ENCODE results near the gene DNER.
"Not testable (repeated sequence)": the region's sequence is repeated elsewhere in the genome, so short reads cannot be mapped to it uniquely, and the experiment has no call there.

The DNER gene

GRCh38 chr2:229714736-229715541 is 584 bp upstream of the DNER start:
- peak; percentile 63 for DNase-seq

GRCh38 chr2:229713371-229714079 is 830 bp downstream of the DNER start:
- peak; percentile 31 for DNase-seq

GRCh38 chr2:229712136-229712535 is 2.2 kb downstream of the DNER start:
- DNase-seq, result peak; percentile 8

DNA sequence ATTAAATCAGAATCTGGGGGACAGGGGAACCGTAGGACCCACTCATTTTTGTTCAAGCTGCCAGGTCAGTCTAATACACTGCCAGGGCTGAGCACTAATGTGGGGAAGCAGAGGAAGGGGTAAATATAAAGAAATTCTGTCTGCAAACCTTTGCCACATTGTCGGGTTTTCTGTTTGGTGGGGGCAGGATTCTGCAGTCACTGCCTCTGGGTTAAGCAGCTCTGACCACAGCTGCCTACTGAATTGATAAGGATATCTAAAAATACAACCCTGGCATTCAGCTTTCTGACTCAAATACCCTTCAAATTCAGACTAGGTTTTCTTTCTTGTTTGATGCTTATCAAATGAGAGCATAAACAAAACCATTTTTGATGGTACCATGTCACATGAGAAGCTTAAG is 6.0 kb downstream of the DNER start:
- no peak for DNase-seq

GRCh38 chr2:229703909-229704630 is 10.3 kb downstream of the DNER start:
- no peak for DNase-seq

DNA sequence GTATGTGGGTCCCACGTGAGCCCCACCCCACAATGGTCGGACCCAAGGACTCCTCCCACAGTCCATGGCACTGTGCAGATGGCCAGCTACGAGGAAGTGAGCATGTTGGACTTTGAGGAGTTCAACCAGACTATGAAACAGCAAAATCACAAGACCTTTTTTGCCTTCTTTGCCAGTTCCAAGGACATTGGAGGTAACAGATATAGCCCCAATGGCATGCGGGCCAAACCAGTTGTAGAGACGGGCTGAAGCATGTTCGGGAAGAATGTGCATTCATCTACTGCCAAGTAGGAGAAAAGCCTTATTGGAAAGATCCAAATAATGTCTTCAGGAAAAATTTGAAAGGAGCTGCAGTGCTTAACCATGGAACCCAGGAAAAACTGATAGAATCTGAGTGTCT is 12.6 kb downstream of the DNER start:
- DNase-seq, result no peak

GRCh38 chr2:229701062-229701461 is 13.3 kb downstream of the DNER start:
- no peak for DNase-seq

DNA sequence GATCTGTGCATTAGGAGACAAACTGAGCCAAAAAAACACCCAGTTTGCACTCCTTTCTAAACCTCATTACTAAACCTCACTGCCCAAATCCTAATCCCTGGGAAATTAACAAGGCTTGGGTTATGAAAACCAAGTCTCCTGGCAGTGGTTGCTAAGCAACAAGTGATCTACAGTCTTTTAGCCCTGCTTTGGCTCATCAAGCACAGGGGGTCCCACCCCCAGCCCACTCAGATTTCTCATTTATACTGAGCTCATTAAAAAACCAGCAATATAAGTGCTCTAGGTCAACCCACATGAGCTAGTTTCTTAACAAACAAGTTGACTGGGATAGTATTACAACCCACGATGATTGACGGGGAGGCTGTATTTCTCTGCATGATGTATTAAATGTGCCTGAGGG is 18.4 kb downstream of the DNER start:
- DNase-seq, result no peak

DNA sequence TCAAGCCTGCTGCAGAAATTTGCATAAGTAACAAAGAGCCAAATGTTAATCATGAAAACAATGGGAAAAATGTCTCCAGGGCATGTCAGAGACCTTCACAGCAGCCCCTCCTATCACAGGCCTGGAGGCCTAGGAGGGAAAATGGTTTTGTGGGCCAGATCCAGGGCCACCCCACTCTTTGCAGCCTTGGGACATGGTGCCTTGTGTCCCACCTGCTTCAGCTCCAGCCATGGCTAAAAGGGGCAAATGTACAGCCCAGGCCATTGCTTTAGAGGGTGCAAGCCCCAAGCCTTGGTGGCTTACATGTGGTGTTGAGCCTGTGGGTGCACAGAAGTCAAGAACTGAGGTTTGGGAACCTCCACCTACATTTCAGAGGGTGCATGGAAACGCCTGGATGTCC is 20.5 kb downstream of the DNER start:
- not testable (repeated sequence) for DNase-seq

DNA sequence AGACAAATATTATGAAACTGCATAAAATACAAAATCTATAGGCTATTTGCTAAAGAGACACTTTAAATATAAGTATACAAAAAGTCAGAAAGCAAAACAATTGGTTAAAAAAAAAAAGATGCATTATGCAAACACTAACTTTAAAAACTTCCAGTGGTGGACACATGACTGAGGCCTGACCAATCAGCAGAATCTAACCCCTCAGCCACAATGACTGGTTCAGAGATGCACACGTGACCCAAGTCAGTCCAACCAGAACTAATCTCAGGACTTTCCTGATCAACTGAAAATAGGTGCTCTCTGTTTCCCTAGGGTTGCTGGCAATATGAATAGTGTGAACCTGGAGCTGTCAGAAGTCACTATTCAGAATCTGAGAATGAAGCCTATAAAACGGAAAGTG is 22.7 kb downstream of the DNER start:
- no peak for DNase-seq

DNA sequence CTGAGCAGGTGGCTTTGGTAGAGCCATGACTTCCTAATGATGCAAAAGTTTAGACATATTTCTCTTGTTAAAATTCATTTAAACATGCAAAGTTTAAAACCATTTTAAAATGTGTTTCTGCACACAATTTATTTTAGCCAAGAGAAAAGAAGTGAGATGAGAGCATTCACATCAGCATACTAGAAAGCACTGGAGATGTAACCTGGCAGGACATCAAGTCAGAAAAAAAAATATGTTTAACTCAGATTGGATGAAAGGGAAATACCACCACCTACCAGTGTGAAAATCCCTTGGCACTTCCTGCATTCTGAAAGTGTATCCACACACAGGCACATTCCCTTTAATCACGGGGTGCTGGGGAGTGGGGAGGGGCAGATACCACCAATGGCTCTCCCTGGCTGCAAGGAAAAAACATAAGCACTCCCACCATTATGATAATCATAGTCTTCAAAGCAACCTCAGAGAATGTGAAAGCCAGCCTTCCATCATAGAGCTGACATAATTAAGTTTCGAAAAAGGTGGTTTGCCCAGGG is 25.0 kb downstream of the DNER start:
- no peak for DNase-seq

DNA sequence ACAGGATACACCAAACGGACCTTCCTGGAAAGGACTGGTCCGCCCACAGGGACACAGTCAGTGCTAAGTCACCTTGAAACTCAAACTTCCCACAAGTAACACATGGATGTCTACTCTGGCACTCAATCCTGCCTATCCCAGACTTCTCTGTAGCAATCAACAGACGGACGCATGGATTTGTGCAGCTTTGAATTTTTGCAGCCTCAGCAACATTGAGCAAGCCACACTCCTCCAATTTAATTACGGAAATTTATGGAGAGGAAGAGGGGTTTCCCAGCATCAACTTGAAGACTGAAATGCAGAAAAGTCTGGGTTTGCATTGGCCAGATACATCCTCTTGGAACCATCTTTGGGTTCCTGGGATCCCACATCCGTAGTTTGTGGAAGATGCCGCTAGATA is 26.2 kb downstream of the DNER start:
- DNase-seq, result no peak

- DNase-seq, result no peak
Measured at GRCh38 chr2:229686122-229686919, 28.0 kb downstream of the DNER start.

GRCh38 chr2:229684942-229685562 is 29.3 kb downstream of the DNER start:
- DNase-seq, result no peak

DNA sequence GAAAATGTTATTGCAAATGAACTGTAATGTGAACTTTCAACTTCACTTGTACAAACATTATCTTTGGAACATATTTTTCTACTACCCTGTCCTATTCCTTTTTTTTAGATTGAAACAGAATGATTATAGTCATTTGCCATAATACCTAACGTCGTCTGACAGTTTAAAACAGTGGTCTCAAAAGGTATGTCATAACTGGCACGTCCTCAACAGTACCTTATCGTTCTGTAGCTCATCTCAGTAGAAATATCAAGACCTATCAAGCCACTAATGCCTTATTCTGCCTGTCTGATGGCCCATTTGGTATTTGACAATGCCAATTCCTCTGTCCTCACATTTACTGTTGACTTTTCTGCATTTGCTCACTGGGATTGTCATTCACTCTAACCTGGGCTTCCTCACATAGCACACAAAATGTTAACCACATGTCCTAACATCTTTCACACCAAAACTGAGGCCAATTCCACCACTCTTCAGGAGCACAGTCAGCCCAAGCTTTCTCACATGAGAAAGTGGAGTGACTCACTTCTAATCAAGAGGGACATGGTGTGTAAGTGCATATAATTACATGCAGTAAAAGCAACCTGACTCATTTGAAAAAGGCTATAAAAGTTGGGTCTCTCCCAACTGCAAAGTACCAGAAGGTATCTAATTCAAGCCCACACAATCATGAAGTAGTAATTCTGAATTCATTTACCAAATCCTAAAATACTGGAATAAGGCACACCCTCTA is 34.8 kb downstream of the DNER start:
- peak; percentile 6 for DNase-seq

DNA sequence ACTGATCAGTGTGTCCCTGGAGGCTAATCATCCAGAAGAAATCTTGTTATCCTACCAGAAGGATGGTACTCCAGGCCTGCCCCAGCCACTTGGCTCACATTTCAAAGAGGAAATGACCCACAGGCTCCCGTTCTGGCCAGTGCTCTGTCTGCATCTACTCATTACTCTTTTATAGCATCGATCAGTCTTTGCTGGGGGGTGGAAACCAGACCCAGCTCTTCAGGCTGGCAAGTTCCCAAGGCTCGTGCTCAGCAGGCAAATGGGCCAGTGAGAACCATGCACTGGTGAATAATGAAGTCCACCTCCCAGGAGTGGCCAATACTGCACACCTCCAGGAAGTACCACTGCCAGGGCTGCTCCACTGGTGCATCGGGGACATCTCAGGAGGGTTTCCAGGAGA is 38.8 kb downstream of the DNER start:
- DNase-seq, result peak; percentile 7

DNA sequence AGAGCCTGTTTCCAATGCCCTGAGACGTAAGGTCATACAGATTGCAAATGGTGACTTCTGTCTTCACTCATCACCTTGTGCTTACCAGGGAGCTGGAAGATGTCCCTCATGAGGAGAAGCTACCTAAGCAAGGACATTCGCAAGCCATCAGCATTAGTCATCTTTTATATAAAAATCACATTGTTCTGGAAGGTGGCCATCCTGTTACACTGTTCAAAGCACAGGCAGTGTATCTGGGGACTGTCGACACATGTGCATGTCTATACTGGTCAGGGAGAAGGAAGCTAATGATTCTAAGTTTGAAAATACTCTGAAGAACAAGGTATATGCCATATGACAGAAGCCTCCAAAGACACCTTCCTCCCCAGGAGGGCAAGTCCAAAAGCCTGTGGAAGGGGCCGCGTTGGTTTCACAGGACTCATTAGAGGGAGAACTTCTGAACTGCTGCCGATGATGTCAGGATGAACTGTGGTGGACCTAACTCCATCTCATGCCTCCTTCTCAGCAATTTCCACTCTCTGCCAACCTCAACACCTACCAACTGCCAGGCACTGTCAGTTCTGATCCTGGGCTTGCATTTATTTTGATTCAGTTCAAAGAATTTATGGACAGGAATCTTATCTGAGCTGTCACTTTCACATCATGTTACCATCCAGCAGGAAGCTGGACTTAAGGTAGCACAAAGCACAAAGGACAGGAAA is 39.4 kb downstream of the DNER start:
- no peak for DNase-seq

GRCh38 chr2:229673676-229674075 is 40.7 kb downstream of the DNER start:
- DNase-seq, result no peak

DNA sequence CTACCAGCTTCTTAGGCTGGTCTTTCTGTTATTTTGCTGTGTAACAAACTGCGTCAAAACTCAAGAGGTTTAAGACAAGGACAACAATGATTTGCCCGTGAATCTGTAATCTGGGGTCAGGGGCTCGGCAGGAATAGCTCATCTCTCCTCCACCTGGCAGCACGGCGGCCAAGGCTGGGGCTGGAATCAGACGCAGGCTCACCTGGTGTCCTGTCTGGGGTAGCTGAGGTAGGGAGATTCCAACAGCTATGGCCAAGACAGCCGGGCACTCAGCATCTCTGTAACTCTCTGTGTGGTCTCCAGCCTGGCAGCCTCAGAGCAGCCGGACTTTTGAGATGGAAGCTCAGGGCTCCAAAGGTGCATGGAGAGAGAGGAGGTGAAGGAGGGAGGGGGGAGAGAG is 42.3 kb downstream of the DNER start:
- DNase-seq, result no peak

- DNase-seq, result no peak
Measured at GRCh38 chr2:229669841-229670240, 44.5 kb downstream of the DNER start.

GRCh38 chr2:229666811-229667210 is 47.5 kb downstream of the DNER start:
- DNase-seq, result no peak

All from EL (cell line).